GM21717 (cell line): Measurements from ENCODE around the gene RAB27B.

ENCODE experiments used
- ATAC-seq: cut with Tn5 transposase; IDR thresholded peaks from one replicate; pipeline ENCODE4 v1.9.1; 2021; ENCODE audit warnings: mild to moderate bottlenecking, moderate library complexity; ENCODE audit not compliant: unreplicated experiment

RAB27B gene

GRCh38 chr18:54859667-54860421, 31.6 kb downstream of the RAB27B start:
- no peak for ATAC-seq

GRCh38 chr18:54860941-54861340, 32.7 kb downstream of the RAB27B start:
- ATAC-seq: no peak

DNA sequence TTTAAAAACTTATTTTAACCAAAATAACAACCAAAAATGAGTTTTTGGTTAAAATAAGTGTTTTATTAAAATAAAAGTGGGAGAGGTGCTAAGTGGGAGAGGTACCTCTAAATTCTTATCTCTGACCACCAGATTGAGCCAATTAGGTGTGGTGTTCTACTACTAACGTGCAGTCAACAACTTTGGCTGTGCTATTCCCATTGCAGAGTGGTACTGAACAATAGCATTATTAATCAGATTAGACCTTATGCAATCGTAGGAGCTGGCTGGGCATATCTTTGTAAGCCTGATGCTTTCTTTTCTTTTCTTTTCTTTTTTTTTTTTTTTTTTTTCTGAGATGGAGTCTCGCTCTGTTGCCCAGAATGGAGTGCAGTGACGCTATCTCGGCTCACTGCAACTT, 38.9 kb downstream of the RAB27B start:
- ATAC-seq: no peak

DNA sequence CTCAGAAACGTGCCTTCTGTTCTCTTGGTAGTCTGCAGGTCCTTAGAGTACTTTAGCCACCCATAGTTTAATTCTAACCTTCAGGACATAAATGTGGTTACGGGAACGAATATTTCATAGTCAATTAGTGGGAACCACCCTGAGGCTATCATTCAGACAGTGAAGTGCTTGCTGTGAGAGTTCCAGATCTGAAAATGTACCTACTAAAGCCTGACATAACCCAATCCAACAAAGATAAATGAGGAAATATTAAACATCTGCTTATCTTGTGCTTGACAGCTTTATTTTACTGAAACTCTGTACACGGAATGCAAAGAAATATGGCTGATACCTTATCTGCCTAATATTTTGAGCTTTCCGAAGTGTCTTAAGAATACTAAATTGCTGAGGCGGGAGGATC, 43.0 kb downstream of the RAB27B start:
- ATAC-seq: no peak

DNA sequence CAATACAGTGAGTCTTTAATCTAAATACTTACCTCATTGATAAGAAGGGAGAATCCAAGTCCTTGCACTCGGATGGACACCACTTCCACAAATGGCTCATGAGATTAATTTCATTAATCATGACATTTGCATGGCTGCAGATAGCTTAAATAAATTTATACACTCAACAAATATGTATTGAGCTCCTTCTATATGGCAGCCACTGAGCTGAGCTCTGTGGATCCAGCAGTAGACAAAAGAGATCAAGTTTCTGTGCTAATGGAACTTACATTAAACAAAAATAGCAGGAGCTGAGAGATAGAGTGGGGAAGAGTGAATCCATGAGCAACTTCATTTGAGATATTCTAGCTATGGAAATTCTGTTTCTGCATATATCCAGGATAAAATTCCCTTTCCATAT, 44.4 kb downstream of the RAB27B start:
- no peak for ATAC-seq

- no peak for ATAC-seq
These were observed 45.6 kb downstream of the RAB27B start for GRCh38 chr18:54873884-54874255.

- ATAC-seq: no peak
These were observed 46.8 kb downstream of the RAB27B start for GRCh38 chr18:54875063-54875462.

DNA sequence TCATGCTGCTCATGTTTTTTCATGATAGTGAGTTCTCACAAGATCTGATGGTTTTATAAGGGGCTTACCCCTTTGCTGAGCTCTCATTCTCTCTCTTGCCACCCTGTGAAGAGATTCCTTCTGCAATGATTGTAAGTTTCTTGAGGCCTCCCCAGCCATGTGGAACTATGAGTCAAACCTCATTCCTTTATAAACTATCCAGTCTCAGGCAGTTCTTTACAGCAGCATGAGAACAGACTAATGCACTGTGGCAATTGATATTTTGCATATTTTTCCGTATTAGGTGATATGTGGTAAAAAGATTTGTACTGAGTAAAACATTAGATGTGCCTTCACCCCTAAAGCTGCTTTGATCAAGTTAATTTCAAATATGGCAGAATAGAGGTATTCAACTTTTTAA, 48.8 kb downstream of the RAB27B start:
- ATAC-seq: no peak

GRCh38 chr18:54878159-54878622, 49.9 kb downstream of the RAB27B start:
- ATAC-seq: no peak

GRCh38 chr18:54878659-54879358, 50.5 kb downstream of the RAB27B start:
- no peak for ATAC-seq

DNA sequence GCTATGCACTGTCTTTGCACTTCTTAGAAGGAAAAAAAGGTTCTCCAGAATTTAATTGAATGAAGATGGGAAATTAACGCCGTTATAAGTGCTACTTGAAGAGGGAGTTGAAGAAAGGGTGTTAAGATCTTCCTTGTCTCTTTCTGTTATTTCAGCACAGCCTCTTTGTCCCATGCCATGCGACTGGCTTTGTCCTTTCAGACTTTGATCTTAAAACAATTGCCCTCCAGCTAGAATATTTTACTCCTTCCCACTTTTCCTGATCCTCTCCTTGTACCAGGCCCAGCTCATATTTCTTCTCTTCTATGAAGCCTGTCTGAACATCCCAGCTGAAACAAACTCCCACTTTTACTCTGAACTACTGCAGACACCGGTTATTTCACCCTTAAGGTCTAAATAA, 51.4 kb downstream of the RAB27B start:
- ATAC-seq: no peak

- no peak for ATAC-seq
These were observed 52.3 kb downstream of the RAB27B start for GRCh38 chr18:54880395-54881105.

- ATAC-seq: no peak
These were observed 53.0 kb downstream of the RAB27B start for GRCh38 chr18:54881229-54881768.

DNA sequence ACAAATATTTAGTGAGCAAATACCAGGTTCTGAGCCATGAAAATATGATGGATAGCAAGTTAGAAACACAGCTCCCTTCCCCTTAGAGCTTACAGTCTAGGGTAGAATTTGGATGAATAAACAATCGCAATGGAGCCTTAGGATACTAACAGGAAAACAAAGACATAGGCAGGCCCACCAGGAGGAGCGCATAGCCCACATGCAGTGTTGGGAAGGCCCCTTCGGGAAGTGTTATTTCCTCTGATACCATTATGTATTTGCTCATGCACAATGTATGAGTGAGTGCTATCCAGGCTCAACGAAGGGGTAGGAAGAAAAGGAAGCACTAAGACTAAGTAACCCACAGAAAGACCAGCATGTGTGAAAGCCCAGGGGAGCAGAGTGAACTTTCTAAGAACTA, 54.0 kb downstream of the RAB27B start:
- no peak for ATAC-seq

DNA sequence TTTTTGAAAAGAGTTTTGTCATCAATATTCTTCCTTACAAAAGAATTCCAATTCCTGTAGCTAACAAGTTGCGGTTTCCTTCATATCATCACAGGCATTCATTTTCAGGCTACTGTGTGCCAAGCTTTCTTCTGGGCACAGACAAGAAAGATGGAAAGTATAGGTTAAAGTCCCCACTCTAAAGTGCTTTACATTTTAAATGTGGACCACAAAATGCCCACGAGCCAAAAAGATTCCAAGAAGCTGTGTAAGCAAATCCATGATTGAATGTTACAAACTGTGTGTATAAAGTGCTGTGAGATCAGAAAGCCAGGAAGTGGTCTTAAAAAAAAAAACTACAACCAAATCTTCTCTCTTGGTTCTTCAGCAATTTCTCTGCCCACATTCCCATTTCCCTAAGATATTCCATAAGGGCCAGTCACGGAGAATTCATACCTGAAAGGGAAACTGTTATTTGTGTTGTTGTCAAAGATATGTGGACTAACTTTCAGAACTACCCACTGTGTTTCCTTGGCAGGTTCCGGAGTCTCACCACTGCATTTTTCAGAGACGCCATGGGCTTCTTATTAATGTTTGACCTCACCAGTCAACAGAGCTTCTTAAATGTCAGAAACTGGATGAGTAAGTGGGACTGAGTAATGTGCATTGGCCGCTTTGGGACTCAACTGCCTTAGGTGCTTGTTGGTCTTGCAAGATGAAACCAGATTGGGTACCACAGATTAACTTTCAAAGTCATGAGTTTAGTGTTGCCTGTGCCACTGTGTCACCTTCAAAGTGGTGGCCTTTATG, 55.7 kb downstream of the RAB27B start:
- ATAC-seq: no peak

DNA sequence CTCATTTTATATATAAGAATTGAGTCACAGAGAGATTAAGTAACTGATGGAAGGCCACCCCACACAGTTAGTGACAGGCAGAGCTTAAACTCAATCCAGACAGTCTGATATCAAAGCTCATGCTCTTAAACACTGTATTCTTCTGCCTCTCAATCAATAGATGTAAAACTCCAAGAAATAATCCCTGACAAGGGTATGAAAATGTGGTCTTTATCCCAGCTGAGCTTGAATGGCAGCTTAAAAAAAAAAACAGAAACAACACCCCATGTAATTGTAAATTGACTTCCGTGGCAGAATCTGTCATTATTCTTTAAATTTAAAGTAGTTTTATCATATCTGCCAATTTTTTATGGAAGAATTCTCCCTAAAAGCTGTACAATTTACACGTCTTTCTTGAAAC, 60.1 kb downstream of the RAB27B start:
- no peak for ATAC-seq

GRCh38 chr18:54888933-54889332, 60.7 kb downstream of the RAB27B start:
- ATAC-seq: no peak

DNA sequence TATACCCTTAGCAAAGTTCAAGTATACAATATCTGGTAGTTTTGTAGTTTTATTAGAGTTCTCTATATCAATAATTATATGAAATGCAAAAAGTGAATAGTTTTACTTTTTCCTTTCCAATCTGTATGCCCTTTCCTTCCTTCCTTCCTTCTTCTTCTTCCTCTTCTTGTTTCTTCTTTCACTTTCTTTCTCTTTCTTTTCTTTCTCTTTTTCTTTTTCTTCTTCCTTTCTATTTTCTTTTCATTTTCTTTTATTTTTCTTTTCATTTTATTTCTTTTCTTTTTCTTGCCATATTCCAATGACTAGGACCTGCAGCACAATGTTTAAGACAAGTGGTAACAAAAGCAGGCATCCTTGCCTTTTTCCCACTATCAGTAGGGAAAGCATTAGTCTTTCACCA, 71.2 kb downstream of the RAB27B start:
- ATAC-seq: no peak

DNA sequence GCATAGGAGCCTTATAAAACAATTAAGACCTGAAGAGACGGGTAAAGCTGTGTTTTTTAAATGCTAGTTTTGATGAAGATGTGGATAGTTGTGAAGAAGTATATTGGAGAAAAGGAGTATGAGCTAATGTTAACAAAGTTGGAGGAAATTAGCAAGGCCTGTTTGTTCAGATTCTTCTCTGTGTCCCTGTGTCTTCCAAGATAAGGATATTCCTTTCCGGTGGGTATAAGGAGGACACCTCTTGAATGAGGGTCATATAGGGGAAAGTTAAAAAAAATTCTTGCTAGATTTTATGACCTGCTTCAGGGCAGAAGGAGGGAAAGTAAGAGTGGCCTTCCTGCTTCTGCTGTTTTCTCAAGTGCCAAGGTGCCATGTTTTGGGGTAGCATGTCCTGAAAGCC, 72.0 kb downstream of the RAB27B start:
- no peak for ATAC-seq

- no peak for ATAC-seq
These were observed 76.3 kb downstream of the RAB27B start for GRCh38 chr18:54904581-54904980.

- no peak for ATAC-seq
These were observed 77.4 kb downstream of the RAB27B start for GRCh38 chr18:54905629-54906028.
